ENCODE results near the gene BRCA1. TPM values are rescaled to one million over a fixed set of nuclear protein-coding genes. Genes with fewer than 3 reads are reported as not detected.
"Not testable (repeated sequence)": the region's sequence is repeated elsewhere in the genome, so short reads cannot be mapped to it uniquely, and the experiment has no call there.

The BRCA1 gene
- total RNA-seq, 1 donor from 2014 or later: 21.5 TPM

DNA sequence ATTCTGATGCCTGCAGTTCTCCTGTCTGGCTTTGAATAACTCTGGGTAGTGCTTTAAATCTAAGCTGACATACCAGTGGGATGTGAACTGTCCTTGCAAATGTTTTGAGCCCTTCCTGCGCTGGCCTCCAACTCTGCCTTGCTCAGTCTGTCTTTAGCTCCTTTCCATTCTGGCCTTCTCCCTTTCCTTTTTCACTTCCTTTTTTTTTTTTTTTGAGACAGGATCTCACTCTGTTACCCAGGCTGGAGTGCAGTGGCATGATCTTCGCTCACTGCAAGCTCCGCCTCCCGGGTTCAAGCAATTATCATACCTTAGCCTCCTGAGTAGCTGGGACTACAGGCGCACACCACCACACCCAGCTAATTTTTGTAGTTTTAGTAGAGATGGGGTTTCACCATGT, 8.3 kb upstream of the BRCA1 start:
- not testable (repeated sequence) for DNase-seq

DNA sequence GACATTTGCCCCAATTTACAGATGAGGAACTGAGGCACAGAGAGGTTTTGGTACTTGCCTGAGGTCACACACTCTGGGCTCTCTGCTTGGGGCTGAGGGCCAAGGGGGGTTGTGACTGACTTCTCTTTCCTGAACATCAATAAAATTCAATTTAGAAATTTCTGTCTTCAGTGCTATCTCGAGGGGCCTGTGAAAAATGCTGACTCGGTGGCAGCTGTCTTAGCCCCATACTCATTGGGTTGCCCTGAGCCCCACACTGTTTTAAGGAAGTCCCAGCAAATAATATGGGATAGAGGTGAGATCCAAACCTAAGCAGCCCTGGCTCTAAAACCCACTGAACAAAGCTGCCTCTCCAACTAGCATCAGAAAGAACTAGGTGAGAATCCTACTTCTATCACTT, 7.0 kb upstream of the BRCA1 start:
- DNase-seq: no peak

DNA sequence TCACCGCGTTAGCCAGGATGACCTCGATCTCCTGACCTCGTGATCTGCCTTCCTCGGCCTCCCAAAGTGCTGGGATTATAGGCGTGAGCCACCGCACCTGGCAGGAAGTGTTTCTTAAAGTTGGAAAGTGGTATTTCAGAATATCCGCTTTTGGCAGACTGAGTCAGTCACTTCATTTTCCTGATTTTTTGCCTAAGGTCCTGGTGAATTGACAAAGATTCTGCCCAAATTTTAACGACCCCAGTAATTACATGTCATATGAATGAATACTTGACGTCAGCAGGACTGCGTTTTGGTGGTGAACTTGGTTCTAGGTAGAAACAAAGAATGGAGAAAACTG, 4.5 kb upstream of the BRCA1 start:
- no peak for DNase-seq

DNA sequence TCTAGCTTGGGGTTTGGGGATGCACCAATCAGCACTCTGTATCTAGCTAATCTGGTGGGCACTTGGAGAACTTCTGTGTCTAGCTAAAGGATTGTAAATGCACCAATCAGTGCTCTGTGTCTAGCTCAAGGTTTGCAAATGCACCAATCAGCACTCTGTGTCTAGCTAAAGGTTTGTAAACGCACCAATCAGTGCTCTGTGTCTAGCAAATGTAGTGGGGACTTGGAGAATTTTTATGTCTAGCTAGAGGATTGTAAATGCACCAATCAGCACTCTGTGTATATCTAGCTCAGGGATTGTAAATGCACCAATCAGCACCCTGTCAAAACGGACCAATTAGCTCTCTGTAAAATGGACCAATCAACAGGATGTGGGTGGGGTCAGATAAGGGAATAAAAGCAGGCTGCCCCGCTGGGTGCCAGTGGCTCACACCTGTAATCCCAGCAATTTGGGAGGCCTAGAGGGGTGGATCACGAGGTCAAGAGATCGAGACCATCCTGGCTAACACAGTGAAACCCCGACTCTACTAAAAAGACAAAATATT, 2.2 kb upstream of the BRCA1 start:
- not testable (repeated sequence) for DNase-seq

DNA sequence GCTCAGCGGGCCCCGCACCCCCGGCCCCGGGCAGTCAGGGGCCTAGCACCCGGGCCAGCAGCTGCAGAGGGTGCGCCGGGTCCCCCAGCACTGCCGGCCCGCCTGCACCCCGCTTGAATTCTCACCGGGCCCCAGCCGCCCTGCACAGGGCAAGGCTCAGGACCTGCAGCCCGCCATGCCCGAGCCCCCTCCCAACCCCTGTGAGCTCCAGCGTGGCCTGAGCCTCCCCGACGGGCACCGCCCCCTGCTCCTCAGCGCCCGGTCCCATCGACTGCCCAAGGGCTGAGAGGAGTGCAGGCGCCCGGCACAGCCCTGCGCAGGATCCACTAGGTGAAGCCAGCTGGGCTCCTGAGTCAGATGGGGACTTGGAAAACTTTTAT, 1.7 kb upstream of the BRCA1 start:
- no peak for DNase-seq

DNA sequence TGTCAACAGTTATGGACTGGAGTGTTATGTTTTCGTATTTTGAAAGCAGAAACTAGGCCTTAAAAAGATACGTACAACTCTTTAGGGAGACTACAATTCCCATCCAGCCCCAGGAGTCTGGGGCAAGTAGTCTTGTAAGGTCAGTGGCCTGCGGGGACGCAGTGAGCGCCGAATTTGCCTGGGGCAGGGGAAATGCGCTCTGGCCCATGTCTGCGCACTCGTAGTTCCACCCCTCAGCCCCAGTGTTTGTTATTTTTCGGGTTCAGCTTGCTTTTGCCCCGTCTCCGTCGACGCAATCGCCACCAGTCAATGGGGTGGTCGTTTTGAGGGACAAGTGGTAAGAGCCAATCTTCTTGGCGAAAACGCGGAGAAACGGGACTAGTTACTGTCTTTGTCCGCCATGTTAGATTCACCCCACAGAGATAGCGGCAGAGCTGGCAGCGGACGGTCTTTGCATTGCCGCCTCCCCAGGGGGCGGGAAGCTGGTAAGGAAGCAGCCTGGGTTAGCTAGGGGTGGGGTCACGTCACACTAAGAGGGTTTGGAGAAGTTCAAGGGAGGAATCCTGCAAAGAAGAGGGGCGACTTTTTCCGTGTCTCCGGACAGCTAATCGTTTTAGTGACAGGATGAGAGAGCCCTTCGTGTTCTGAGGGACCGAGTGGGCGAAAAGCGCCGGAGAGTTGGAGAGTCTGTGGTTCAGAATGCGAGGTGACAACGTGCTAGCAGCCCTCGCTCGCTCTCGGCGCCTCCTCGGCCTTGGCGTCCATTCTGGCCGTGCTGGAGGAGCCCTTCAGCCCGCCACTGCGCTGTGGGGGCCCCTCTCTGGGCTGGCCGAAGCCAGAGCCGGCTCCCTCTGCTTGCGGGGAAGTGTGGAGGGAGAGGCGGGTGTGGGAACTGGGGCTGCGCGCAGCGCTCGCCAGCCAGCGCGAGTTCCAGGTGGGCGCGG, 1.1 kb upstream of the BRCA1 start:
- DNase-seq: no peak

DNA sequence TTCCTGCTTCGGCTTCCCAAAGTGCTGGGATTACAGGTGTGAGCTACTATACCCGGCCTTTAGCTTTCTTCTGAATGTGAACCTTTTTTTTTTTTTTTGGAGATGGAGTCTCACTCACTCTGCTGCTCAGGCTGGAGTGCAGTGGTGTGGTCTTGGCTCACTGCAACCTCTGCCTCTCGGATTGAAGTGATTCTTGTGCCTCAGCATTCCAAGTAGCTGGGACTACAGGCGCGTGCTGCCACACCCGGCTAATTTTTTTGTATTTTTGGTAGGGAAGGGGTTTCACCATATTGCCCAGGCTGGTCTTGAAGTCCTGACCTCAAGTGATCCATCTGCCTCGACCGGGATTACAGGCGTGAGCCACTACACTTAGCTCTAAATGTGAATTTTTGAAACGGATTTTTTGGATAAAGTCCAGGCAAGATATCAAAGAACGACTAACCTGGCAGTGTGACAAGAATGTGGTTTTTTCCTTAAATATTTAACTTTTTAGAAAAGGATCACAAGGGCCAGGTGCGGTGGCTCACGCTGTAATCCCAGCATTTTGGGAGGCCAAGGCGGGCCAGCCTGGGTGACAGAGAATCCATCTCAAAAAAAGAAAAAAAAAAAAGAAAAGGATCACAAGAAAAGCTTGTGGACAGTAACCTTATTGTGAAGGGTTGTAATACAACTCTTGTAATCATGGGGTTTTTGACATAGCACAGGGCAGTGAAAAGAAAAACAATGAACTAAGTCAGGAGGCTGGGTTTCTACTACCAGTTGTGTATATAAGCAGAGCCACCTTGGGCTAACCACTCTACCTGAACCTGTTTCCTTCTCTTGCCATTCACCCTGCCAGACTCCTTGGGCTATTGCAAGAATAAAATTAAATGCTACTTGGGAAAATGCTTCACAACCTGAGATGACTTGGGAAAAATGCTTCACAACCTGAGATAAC, 6.2 kb downstream of the BRCA1 start:
- DNase-seq: no peak

DNA sequence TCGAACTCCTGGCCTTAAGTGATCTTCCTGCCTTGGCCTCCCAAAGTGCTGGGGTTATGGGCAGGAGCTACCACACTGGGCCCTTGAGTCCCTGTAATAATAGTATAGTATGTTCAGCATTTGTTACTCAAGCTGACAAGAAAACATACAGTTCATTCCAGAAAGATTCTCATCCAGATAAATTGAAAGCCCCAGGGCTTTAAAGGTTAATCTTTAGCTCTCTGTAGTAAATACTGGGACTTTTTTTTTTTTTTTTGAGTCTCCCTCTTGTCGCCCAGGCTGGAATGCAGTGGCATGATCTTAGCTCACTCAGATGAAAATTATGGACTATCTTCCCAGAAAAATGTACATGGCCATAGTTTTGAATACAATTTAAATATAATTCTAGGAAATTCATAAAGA, 11.0 kb downstream of the BRCA1 start:
- no peak for DNase-seq

DNA sequence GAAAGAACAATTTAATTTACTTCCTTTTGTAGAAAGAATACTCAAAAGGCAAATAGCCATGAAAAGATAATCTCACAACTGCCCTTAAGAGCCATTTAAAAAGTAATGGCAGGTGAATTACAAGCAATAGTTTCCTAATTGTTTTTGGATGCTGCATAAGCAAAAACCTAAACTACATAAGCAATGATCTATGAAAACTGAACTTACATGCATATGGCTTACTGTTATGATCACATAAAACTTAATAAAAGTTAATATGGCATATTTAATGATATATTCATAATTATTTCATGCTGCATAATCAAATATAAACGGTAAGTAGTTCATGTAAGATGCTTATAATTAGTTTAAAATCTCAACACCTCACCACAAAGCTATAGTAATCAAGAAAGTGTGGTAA, 18.6 kb downstream of the BRCA1 start:
- DNase-seq: no peak

DNA sequence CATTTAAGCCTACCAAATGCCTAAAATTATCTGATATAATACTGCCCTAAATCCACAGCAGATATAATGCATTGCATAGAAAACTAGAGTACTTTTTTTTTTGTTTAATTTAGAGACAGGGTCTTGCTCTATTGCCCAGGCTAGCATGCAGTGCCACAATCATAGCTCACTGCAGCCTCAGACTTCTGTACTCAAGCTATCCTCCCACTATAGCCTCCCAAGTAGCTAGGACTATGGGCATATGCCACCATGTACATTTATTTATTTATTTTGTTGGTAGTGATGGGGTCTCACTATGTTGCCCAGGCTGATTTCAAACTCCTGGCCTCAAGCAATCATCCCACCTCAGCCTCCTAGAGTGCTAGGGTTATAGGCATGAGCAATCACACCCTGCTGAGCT, 20.0 kb downstream of the BRCA1 start:
- no peak for DNase-seq

DNA sequence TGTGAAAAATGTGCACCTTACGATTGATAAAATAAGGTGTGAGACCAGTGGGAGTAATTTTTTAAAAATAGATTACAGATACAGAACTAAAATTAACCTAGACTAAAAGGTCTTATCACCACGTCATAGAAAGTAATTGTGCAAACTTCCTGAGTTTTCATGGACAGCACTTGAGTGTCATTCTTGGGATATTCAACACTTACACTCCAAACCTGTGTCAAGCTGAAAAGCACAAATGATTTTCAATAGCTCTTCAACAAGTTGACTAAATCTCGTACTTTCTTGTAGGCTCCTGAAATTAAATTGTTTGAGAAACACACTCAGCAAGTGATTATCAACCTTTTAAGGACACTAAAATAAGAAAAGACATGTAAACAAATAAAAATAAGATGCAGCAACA, 20.5 kb downstream of the BRCA1 start:
- no peak for DNase-seq

DNA sequence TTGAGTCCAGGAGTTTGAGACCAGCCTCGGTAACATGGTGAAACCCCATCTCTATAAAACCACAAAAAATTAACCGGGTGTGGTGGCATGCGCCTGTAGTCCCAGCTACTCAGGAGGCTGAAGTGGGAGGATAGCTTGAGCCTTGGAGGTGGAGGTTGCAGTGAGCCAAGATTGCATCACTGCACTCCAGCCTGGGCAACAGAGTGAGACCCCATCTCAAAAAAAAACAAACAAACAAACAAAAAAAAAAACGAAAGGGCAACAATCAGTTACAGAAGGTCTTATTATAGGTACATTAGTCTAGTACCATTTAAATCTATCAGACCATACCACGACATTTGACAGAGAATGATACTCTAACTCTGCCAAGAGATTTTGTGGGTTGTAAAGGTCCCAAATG, 29.8 kb downstream of the BRCA1 start:
- DNase-seq: not testable (repeated sequence)

DNA sequence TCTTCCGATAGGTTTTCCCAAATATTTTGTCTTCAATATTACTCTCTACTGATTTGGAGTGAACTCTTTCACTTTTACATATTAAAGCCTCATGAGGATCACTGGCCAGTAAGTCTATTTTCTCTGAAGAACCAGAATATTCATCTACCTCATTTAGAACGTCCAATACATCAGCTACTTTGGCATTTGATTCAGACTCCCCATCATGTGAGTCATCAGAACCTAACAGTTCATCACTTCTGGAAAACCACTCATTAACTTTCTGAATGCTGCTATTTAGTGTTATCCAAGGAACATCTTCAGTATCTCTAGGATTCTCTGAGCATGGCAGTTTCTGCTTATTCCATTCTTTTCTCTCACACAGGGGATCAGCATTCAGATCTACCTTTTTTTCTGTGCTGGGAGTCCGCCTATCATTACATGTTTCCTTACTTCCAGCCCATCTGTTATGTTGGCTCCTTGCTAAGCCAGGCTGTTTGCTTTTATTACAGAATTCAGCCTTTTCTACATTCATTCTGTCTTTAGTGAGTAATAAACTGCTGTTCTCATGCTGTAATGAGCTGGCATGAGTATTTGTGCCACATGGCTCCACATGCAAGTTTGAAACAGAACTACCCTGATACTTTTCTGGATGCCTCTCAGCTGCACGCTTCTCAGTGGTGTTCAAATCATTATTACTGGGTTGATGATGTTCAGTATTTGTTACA, 30.9 kb downstream of the BRCA1 start:
- DNase-seq: no peak

DNA sequence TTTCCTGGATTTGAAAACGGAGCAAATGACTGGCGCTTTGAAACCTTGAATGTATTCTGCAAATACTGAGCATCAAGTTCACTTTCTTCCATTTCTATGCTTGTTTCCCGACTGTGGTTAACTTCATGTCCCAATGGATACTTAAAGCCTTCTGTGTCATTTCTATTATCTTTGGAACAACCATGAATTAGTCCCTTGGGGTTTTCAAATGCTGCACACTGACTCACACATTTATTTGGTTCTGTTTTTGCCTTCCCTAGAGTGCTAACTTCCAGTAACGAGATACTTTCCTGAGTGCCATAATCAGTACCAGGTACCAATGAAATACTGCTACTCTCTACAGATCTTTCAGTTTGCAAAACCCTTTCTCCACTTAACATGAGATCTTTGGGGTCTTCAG, 32.3 kb downstream of the BRCA1 start:
- no peak for DNase-seq

DNA sequence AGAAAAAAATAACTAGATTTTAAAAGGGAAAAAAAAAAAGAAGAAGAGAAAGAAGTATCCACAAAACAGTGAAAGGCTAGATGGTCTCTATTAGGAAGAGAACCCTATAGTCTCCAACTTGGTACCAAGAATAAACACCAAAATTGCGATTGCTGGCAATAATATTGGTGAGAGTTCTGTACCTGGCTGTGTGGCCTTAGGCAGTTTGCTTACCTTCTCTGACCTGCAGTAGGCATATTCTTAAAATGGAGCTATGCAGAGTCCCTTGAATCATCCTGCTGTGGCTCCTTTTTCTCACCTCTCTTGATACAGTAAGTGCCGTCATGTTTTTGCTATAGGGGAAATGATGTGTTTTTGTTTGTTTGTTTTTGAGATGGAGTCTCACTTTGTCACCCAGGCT, 35.1 kb downstream of the BRCA1 start:
- DNase-seq: no peak

DNA sequence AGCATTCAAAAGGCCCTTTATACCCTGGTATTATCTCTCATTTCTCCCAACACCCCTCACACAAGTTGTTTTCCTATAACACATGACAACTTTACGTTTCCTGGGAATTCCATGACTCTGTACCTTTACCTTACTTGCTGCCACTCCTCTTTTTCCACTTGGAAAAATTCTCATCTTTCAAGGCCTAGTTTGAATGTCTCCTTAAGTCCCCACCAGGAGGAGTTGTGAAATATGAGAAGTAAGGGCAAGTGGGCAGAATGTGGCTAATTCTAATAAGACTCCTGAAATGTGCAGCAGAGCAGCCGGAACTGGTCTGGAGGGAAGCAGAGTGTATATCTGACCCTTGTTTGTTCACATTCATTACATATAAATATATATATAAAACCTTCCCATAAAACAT, 39.7 kb downstream of the BRCA1 start:
- DNase-seq: no peak

DNA sequence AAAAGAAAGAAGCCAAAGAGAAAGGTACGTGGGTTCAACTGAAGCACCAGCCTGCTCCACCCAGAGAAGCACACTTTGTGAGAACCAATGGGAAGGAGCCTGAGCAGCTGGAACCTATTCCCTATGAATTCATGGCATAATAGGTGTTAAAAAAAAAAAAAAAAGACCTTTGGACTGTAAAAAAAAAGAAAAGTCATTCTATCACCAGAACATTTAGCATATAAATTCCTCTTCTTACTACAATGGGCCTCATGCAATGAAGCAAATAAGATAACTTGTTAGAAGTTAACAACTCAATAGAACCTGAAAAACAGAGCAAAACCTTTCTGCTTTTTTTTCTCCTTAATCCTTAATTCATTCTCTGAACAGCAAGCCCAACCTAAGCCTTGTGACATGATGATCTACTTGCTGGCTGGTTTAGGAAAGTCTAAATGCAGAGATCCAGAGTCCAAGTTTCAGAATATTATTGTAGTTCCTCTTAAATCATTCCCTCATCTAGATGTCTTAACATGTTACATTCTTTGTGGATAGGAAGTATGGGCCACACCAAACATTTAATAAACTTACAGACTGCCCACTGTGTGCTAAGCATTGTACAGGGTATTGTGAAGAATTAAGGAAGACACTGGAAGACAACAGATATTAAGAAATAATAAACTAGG, 45.4 kb downstream of the BRCA1 start:
- no peak for DNase-seq

DNA sequence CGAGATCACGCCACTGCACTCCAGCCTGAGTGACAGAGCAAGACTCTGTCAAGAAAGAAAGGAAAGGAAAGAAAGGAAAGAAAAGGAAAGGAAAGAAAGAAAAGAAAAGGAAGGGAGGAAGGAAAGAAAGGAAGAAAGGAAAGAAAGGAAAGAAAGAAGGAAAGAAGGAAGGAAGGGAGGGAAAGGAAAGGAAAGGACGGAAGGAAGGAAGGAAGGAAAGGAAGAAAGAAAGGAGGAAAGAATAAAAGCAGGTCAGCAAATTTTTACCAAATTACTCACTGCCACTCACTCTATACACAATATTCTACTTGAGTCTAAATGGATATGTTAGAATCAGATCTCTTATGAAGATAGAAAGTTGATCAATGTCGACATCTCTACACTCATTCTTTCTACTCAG, 50.3 kb downstream of the BRCA1 start:
- no peak for DNase-seq

DNA sequence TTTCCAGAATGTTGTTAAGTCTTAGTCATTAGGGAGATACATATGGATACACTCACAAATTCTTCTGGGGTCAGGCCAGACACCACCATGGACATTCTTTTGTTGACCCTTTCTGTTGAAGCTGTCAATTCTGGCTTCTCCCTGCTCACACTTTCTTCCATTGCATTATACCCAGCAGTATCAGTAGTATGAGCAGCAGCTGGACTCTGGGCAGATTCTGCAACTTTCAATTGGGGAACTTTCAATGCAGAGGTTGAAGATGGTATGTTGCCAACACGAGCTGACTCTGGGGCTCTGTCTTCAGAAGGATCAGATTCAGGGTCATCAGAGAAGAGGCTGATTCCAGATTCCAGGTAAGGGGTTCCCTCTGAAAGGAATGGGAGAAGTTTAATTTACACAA, 54.3 kb downstream of the BRCA1 start:
- no peak for DNase-seq

DNA sequence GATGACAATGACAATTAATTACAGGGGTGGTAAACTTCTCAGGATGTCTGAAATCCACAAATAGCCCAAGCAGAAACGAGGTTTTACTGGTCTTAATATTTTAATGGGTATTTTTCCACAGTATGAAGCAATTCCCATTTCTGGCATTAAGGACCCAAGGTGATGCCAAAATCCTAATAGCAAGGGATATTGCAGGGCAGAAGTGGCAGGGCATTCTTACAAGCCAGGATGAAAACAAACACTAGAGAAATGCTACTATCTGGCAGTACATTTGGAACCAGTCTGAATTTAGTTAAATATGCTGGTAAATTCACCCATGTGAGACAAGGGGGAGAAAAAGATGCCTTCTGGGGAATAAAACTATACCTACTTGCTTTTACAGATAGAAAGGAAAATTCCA, 54.9 kb downstream of the BRCA1 start:
- DNase-seq: no peak

DNA sequence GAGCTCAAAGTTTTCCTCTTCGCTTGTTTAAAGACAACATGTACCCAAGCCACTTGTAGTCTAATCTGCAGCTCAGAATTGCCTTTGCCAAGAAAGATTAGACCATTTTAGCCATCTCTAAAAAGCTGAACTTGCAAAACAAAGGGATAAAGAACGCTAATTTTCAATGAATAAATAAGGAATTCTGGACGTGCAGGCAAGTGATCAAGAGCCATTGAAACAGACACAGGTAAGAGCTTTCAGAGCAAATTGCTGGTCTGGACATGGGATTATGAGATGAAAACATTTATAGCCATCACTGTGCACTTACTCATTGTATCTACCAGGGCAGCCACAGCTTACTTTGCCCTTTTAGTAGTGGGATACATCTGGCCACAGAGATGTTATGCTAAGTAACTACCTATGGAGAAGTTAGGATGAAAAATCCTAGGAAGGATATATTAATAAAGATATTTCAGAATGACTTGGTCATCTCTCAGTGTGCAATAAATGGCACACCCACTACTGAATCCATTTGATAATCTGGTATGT, 55.7 kb downstream of the BRCA1 start:
- no peak for DNase-seq

All from skin of body (tissue), 2 donors.